ENCODE measurements around the gene TOR1AIP1.

The TOR1AIP1 gene

DNA sequence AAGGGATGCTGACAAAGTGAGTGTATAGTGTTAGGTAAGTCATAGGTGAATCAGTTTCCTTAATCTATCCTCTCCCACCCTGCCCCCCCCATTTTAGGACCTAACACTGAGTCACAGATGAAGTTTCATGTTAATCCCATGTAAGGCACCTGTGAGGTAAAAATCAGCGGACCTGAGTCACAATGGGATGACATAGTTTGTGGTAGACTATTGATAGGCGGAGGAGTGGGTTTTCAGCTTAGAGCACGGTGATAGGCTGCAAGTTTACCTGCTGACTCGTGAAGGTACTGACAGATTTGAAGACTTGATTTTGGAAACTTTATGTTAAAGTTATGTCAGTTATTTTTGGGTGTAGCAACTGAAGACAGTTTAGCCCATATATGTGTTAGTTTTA lies 1.7 kb downstream of the TOR1AIP1 start:
- no peak for TF ChIP-seq ZFX (IDR thresholded peaks at IDR 0.05)
- TF ChIP-seq, protein P1, sequence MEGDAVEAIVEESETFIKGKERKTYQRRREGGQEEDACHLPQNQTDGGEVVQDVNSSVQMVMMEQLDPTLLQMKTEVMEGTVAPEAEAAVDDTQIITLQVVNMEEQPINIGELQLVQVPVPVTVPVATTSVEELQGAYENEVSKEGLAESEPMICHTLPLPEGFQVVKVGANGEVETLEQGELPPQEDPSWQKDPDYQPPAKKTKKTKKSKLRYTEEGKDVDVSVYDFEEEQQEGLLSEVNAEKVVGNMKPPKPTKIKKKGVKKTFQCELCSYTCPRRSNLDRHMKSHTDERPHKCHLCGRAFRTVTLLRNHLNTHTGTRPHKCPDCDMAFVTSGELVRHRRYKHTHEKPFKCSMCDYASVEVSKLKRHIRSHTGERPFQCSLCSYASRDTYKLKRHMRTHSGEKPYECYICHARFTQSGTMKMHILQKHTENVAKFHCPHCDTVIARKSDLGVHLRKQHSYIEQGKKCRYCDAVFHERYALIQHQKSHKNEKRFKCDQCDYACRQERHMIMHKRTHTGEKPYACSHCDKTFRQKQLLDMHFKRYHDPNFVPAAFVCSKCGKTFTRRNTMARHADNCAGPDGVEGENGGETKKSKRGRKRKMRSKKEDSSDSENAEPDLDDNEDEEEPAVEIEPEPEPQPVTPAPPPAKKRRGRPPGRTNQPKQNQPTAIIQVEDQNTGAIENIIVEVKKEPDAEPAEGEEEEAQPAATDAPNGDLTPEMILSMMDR (conservative IDR thresholded peaks at IDR 0.05) = no peak
- peak overlapping the region; percentile 87; the same call in 1 of the 2 replicates for H3K27ac ChIP-seq

DNA sequence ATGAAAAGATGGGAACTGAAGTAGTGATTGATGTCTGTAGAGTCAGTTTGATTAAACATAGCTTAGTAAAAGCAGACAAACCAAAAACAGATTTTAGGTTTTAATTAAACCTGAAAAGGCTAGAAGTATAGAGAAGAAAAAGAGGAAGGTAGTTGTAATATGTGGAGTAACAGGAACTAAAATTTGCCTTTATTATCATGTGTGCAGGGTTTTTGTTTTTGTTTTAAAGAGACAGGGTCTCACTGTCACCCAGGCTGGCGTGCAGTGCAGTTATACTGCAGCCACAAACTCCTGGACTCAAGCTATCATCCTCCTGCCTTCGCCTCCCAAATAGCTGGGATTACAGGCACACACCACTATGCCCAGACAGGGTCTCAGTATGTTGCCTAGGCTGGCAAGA lies 6.0 kb downstream of the TOR1AIP1 start:
- TF ChIP-seq ZFX (IDR thresholded peaks at IDR 0.05) = no peak
- TF ChIP-seq, protein P1 (conservative IDR thresholded peaks at IDR 0.05) = no peak
- H3K27ac ChIP-seq = no peak overlapping the region

DNA sequence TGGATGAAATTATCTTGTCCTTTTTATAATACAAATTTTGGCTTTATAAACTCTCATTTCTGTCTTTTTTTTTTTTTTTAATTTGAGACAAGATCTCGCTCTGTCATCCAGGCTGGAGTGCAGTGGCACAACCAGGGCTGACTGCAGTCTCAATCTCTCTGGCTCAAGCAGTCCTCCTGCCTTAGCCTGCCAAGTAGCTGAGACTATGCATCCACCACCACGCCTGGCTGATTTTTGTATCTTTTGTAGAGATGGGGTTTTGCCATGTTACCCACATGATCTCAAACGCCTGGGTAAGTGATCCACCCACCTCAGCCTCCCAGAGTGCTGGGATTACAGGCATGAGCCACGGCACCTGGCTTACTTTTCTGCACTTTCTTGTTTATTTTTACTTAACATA lies 7.5 kb downstream of the TOR1AIP1 start:
- TF ChIP-seq, protein P1 (conservative IDR thresholded peaks at IDR 0.05) = no peak
- TF ChIP-seq ZFX (IDR thresholded peaks at IDR 0.05) = no peak

DNA sequence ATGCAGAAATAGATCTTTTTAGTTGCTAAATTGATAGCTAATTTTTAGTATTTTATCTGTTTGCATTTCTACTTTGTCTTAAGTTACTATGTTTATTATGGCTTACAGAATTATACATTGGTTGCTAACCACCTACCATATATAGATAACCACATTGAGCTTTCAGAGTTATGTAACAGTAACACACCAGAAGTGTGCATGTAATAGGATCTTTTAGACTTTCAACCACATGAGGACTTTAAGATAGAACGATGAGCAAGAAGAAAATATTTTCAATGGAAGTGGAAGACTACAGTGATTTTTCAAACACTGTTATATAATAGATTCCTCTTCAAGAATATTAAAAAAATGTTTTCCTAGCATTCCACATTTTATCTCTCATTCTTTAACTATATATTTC lies 28.8 kb downstream of the TOR1AIP1 start:
- no peak for TF ChIP-seq ZFX (IDR thresholded peaks at IDR 0.05)
- TF ChIP-seq, protein P1 (conservative IDR thresholded peaks at IDR 0.05) = no peak
- no peak overlapping the region for H3K27ac ChIP-seq

More for the DNA sequence above, 7.5 kb downstream of the TOR1AIP1 start:
- H3K27ac ChIP-seq = no peak overlapping the region

DNA sequence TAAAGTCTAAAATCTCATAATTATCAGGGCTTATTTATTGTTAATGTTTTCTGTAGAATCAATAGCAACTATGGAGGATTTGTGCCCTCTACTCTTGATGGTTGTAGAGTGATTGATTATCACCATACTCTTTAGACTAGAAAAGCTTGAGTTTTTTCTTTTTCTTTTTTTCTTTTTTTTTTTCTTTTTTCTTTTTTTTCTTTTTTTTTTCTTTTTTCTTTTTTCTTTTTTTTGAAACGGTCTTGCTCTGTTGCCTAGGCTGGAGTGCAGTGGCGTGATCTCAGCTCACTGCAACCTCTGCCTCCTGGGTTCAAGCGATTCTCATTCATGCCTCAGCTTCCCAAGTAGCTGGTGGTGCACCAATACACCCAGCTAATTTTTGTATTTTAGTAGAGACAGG lies 29.7 kb downstream of the TOR1AIP1 start:
- no peak overlapping the region for H3K27ac ChIP-seq
- no peak for TF ChIP-seq ZFX (IDR thresholded peaks at IDR 0.05)
- TF ChIP-seq, protein P1 (conservative IDR thresholded peaks at IDR 0.05) = no peak

DNA sequence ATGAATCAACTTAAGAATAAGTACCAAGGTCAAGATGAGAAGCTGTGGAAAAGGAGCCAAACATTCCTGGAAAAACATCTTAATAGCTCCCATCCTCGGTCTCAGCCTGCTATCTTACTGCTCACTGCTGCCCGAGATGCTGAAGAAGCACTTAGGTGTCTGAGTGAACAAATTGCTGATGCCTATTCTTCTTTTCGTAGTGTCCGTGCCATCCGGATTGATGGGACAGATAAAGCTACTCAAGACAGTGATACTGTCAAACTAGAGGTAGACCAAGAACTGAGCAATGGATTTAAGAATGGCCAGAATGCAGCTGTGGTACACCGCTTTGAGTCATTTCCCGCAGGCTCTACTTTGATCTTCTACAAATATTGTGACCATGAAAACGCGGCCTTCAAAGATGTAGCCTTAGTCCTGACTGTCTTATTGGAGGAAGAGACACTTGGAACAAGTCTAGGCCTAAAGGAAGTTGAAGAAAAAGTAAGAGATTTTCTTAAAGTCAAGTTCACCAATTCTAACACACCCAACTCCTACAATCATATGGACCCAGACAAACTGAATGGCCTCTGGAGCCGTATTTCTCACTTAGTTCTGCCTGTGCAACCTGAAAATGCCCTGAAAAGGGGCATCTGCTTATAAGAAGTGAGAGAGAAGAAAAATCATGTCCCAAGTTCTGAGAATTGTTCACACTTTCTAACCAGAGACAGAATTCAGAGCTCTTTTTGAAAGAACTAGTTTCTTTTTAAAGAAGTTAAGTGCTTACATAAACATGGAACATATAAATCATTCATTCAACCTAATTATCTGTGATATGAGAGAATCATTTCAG lies 35.7 kb downstream of the TOR1AIP1 start:
- no peak overlapping the region for H3K27ac ChIP-seq
- TF ChIP-seq ZFX (IDR thresholded peaks at IDR 0.05) = no peak
- TF ChIP-seq, protein P1 (conservative IDR thresholded peaks at IDR 0.05) = no peak

DNA sequence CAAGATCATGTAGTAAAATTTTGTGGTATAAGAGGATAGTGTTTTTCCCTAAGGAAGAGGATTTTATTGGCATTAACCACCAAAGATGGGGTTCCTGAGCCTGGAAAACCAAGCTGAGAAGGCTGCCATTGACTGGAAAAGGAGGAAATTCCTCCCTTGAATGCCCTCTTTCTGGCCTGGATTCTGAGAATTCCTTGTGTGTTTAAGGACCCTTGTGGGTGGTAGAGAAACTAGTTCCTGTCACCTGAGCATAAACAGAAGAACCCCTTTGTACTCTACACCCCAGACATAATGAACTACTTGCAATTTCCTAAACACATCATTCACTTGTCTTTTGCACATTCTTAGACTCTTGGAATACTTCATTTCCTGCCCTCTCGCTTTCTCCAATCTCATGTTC lies 39.4 kb downstream of the TOR1AIP1 start:
- no peak overlapping the region for H3K27ac ChIP-seq
- no peak for TF ChIP-seq ZFX (IDR thresholded peaks at IDR 0.05)
- TF ChIP-seq, protein P1 (conservative IDR thresholded peaks at IDR 0.05) = no peak

Measured in C4-2B (cell line).